Eye (tissue), 1 donor: ENCODE measurements around the gene BTBD7.
A peak's percentile ranks its signal among the peaks of the same experiment; 100 is the strongest.
"Not testable (repeated sequence)": the region's sequence is repeated elsewhere in the genome, so short reads cannot be mapped to it uniquely, and the experiment has no call there.

ENCODE experiments used
- DNase-seq: peaks from one replicate; pipeline ENCODE4 v3.0.0-alpha.2; 2015

Gene BTBD7

GRCh38 chr14:93239869-93240677, 92.8 kb downstream of the BTBD7 start:
- DNase-seq, result no peak

DNA sequence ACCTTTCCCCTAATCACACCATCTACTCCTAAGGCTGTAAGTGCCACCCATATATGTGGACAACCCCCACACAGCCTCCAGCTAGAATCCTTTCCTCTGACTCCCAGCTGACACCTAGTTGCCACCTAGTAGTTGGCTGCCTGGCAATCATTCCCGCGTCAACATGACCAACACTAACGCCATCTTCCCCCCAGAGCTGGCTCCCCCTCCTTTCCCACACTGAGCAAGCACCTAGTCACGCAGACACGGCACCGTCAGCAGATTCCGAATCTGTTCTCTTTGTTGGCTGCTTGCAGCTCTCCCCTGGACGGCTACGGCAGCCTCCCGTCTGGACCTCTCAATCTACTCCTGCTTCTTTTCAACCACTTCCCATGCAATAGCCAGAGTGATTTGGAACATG, 98.0 kb downstream of the BTBD7 start:
- no peak for DNase-seq

DNA sequence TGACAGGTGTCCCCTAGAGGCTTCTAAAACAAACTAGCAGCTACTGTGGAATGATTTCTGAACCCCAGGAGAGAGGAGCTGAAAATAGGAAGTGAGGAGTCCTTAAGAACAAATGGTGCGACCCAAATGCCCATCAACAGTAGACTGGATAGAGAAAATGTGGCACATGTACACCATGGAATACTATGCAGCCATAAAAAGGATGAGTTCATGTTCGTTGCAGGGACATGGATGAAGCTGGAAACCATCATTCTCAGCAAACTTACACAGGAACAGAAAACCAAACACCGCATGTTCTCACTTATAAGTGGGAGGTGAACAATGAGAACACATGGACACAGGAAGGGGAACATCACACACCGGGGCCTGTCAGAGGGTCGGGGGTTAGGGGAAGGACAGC, 99.8 kb downstream of the BTBD7 start:
- DNase-seq, result not testable (repeated sequence)

DNA sequence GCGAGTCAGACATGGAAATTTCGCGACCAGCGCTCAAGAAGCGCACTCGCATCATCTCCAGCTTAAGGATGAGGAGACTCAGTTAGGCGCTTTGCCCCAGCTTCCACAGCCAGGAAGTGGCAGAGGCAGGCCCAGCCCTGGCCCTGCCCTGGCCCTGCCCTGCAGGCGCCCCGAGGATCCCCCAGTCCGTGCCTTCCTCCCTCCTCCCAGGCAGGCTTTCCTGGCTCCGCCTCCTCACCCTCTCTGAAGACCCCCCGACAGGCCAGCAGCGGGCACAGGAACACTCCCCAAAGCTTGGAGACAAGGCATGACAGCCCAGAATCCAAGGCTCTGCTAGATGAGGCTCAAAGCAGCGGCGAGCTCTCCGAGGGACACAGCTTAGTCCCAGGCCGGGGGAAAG, 100.7 kb downstream of the BTBD7 start:
- no peak for DNase-seq

- DNase-seq, result peak; percentile 50
Measured at GRCh38 chr14:93231129-93231979, 101.5 kb downstream of the BTBD7 start.

DNA sequence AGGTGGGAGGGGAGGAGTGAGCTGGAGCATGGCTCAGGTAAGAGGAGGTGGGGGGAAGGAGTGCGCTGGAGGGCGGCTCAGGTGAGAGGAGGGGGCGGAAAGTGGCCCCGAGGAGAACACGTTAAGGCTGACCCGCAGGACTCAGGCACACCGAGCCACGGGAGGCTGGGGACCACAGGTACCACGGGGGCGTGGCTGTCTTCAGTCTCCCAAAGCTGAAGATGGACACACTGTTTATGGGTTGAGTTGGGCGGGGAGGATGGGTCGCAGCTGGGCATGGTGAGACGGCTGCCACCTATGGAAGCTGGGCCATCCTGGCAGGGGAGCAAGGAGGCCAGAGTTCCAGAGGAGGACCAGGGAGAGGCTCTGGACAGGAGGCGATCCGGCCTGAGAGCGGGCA, 102.3 kb downstream of the BTBD7 start:
- no peak for DNase-seq

DNA sequence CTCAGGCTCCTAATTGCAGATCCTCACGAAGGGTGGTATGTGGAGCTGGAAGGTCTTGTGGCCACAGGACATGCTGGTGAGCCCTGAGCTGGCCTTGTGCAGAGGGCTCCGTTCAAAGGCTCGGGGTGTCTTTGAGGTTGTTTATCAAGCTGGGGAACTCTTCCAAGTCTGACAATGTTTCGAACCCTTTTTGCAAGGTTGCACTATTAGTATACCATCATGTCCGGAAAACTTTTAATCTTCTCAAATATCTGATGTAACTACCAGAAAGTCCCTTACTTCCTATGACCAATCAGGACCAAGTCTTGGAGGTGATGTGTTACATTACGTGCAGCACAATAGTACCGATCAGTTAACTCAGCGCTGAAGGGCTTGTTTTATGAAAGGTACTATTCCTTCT, 104.3 kb downstream of the BTBD7 start:
- DNase-seq, result no peak

GRCh38 chr14:93223565-93223964, 109.3 kb downstream of the BTBD7 start:
- no peak for DNase-seq

- no peak for DNase-seq
Measured at GRCh38 chr14:93220509-93220908, 112.3 kb downstream of the BTBD7 start.

DNA sequence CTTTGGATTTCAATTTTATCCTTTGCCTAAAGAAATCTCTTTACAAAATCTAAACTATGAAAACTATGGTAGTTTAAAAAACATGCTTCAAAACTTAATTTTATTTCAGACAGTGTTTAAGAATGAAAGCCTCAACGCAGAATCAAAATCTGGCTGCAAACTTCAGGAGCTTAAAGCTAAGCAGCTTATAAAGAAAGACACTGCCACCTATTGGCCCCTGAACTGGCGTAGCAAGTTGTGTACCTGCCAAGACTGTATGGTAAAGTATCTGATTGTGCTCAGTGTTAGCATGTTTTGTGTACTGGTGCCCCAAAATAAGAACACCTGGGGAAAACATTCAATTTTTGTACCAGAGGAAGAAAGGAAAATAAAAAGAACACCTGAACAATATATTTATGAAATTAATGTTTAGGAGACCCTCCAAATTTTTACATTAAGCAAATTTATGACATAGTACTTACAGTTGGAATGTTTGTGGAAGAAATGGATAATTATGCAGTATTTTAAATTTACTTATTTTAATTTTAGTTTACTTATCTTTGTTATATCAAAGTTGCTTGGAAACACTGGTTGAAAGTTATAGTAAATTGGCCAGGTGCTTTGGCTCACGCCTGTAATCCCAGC, 113.6 kb downstream of the BTBD7 start:
- peak; percentile 73 for DNase-seq

- no peak for DNase-seq
Measured at GRCh38 chr14:93214598-93214997, 118.2 kb downstream of the BTBD7 start.

- no peak for DNase-seq
Measured at GRCh38 chr14:93212432-93212831, 120.4 kb downstream of the BTBD7 start.

DNA sequence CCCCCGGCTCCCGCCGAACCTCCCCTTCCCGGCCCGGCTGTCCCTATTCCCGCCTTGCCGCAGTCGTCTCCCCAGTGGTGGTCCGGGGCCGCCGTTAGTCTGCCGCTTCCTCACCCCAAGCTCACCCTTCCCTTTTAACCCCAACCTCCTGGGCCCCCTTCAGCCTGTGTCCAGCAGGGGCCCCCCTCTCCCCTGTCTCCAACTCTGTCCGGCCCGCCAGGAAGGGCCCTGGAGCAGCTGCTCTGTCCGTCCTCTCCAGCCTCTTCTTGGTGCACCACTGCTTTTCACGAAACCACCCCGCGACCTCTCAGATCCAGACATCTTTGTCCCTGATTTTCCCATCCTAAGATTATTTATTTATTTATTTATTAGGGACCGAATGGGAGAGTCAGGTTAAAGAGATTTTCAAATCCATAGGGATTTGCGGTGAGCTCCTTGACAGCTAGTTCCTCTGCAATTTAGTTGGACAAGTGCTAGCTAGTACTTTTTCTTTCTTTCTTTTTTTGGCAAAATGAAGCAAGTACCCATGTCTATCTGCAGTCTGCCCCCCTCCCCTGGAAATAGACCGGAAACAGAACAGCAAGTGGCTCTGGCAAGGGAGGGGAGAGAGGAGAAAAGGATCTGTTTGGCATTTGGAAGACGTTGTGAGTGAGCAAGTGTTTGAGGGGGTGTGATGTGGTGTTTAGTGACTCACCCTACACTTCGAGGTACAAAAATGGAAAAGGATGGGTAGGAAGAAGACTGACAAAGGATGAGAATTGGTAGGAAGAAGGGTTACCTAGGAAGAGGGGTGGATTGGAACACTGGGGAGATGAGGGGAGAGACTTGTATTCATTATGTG, 125.1 kb downstream of the BTBD7 start:
- DNase-seq, result peak; percentile 81

DNA sequence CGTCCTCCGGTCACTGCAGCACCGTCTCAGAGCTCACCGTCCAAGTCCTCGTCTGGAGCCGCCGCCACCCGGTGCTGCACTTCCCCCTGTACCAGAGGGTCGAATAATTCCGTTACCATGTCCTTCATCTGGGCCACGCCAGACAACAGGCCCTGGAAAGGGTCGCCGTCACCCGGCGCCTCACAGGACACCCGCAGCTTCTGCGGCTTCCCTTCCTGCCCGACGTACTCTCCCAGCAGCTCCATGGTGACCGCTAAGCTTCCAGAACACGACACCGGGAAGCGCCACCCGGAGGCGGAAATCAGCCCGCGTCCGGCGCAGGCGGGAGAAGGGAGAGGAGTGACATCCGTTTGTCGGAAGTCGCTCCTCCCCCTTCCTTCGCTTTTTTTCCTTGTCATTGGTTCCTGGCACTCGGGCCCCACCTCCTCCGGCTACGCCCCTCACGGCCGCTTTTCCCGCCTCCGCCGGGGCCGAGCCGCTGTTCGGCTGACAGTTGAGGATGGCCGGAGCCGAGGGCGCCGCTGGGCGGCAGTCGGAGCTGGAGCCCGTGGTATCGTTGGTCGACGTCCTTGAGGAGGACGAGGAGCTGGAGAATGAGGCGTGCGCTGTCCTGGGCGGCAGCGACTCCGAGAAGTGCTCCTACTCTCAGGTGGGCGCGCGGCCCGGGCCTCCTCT, 125.9 kb downstream of the BTBD7 start, which contains the start of the genes GON7 and UBR7:
Gene GON7 (minus strand): TSS at position 273 of the 675 bp plus-strand sequence. CDS start 28 bp downstream, at position 245.
Gene UBR7 (plus strand): TSS at position 464 of the 675 bp plus-strand sequence. CDS start 36 bp downstream, at position 500.
- peak; percentile 99 for DNase-seq

DNA sequence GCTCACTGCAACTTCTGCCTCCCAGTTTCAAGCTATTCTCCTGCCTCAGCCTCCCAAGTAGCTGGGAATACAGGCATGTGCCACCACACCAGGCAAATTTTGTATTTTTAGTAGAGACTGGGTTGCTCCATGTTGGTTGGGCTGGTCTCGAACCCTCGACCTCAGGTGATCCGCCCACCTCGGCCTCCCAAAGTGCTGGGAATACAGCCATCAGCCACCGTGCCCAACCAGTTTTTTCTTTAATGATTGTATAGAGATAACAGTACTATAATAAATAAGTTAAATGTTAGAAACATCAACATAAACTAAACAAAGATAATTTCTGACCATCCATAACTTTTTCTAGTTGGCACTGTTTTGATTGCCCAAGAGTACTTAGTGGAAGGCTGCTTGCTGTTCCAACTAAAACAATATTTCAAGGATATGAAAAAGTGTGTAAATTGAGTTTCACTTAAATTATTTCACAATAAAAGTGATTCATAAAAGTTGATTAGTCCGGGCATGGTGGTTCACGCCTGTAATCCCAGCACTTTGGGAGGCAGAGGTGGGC, 131.6 kb downstream of the BTBD7 start:
- DNase-seq, result no peak

- no peak for DNase-seq
Measured at GRCh38 chr14:93200553-93200952, 132.3 kb downstream of the BTBD7 start.

DNA sequence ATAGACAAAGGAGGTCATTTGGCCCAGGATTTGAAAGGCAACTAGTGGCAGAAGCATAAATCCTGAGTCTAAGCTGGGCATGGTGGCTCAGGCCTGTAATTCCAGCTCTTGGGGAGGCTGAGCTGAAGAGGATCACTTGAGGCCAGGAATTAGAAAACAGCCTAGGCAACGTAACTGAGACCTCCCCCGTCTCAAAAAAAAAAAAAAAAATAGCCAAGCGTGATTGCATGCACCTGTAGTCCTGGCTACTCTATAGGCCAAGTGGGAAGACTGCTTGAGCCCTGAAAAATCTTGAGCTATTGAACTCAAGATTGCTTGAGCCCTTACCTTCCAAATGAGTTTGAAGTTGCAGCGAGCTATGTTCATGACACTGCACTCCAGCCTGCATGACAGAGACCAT, 133.8 kb downstream of the BTBD7 start:
- DNase-seq, result no peak

- no peak for DNase-seq
Measured at GRCh38 chr14:93195316-93195999, 137.4 kb downstream of the BTBD7 start.
